Kidney (tissue), 22 donors: ENCODE measurements around the gene TINAGL1. TPM values are rescaled to one million over a fixed set of nuclear protein-coding genes. Genes with fewer than 3 reads are reported as not detected.

Experiments
- DNase-seq, 5 donors: peaks; one replicate each; pipeline ENCODE4 v3.0.0-alpha.2; 2013 to 2020
- FAIRE-seq: peaks from 2 replicates; lab custom pipeline; 2012; peaks lifted over from hg19 to GRCh38; lab: Jason Lieb, UNC
- H3K27ac ChIP-seq, 2 donors: one replicate each; pipeline ENCODE4 v1.7.0; 2013; ENCODE audit warnings: low read depth in 2 of 2, low read length in 2 of 2, inconsistent platforms in 1 of 2
- H3K27me3 ChIP-seq: one replicate; pipeline ENCODE4 v1.7.1; 2013; ENCODE audit warnings: low read length, inconsistent platforms; ENCODE audit not compliant: control insufficient read depth, insufficient read depth
- H3K36me3 ChIP-seq, 3 donors: one replicate each; pipeline versions ENCODE4 v1.7.0 to v1.7.1; 2013; ENCODE audit warnings: low read length in 3 of 3, control low read depth in 1 of 3, inconsistent platforms in 1 of 3; ENCODE audit not compliant: insufficient read depth in 3 of 3, control insufficient read depth in 2 of 3
- H3K4me1 ChIP-seq, 3 donors: one replicate each; pipeline versions ENCODE4 v1.7.0 to v1.7.1; 2013; ENCODE audit warnings: low read length in 3 of 3, inconsistent platforms in 1 of 3, low read depth in 1 of 3; ENCODE audit not compliant: control insufficient read depth in 2 of 3, insufficient read depth in 2 of 3
- H3K4me3 ChIP-seq, 3 donors: one replicate each; pipeline versions ENCODE4 v1.7.0 to v1.8.1; 2013; ENCODE audit warnings: low read length in 3 of 3, control low read depth in 1 of 3, inconsistent platforms in 1 of 3
- H3K9ac ChIP-seq, 3 donors: one replicate each; pipeline versions ENCODE4 v1.7.0 to v1.7.1; 2013; ENCODE audit warnings: low read length in 3 of 3, control low read depth in 1 of 3, inconsistent platforms in 1 of 3
- H3K9me3 ChIP-seq, 3 donors: one replicate each; pipeline versions ENCODE4 v1.7.0 to v1.7.1; 2013; ENCODE audit warnings: low read length in 3 of 3, control low read depth in 1 of 3, inconsistent platforms in 1 of 3; ENCODE audit not compliant: control insufficient read depth in 2 of 3, insufficient read depth in 1 of 3
- intact Hi-C: fragments of 100-400 bp; cut with DNase I; formaldehyde crosslinking; loops from one replicate; pipeline ENCODE4 v1.11.1; 2022
- long read RNA-seq, 10 donors: library from polyadenylated mRNA in 1 of 10; unstranded in 1 of 10; transcript quantifications; one replicate each; pipeline ENCODE4 v2.0.0 and lab custom pipeline, GENCODE V29; 2021 to 2026
- polyA plus RNA-seq: library from polyadenylated mRNA; stranded (reverse); fragments of 350-450 nt; fragmentation: Illumina TruSeq; extraction: RNeasy Lipid Tissue Mini Kit (QIAGEN cat#74804); gene quantifications from one replicate; pipeline ENCODE4 v1.2.3, GENCODE V29; 2014; ENCODE audit warnings: low read depth, low replicate concordance; ENCODE audit not compliant: insufficient read depth
- total RNA-seq: library from RNA; stranded (reverse); fragmentation: NEBNext Ultra II Directional; extraction: Animal tissue kit (Norgen Biotek cat#: 25700); gene quantifications from one replicate; pipeline ENCODE4 v1.2.1, GENCODE V29; 2021
- TF ChIP-seq, protein P1 (sequence below): IDR thresholded peaks from 3 replicates; pipeline ENCODE4 v1.5.1; 2012; ENCODE audit warnings: mild to moderate bottlenecking, moderate library complexity, borderline replicate concordance; ENCODE audit not compliant: insufficient read depth; ENCODE audit errors: extremely low read depth
- donor health status: control.
- donor health status: control.
- donor health status: control.
- donor health status: control.
- donor health status: control.
- donor health status: DM: yes; HTN: yes; CAD: no.
- donor health status: Normal renal cell carcinoma (clear cell type).

The TINAGL1 gene, protein sequence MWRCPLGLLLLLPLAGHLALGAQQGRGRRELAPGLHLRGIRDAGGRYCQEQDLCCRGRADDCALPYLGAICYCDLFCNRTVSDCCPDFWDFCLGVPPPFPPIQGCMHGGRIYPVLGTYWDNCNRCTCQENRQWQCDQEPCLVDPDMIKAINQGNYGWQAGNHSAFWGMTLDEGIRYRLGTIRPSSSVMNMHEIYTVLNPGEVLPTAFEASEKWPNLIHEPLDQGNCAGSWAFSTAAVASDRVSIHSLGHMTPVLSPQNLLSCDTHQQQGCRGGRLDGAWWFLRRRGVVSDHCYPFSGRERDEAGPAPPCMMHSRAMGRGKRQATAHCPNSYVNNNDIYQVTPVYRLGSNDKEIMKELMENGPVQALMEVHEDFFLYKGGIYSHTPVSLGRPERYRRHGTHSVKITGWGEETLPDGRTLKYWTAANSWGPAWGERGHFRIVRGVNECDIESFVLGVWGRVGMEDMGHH
- total RNA-seq (246 TPM), polyA plus RNA-seq (171 TPM)
- long read RNA-seq, donor 1, transcript TINAGL1-201 (12 exons, 2,187 nt), result major isoform, 5 of 10 reads
- long read RNA-seq, donor 1, partial matches to known transcripts, result 5 of 10 reads
- long read RNA-seq, donor 1, other reads (novel, unspliced or antisense), result 0 of 10 reads
- long read RNA-seq, donor 2, transcript TINAGL1-201 (12 exons, 2,187 nt), result major isoform, 9 of 9 reads
- long read RNA-seq, donor 2, partial matches to known transcripts, result 0 of 9 reads
- long read RNA-seq, donor 2, other reads (novel, unspliced or antisense), result 0 of 9 reads
- long read RNA-seq, donor 3, transcript TINAGL1-201 (12 exons, 2,187 nt), result major isoform, 7 of 13 reads
- long read RNA-seq, donor 3, partial matches to known transcripts, result 5 of 13 reads
- long read RNA-seq, donor 3, other reads (novel, unspliced or antisense), result 0 of 13 reads
- long read RNA-seq, donor 4, transcript TINAGL1-201 (12 exons, 2,187 nt), result major isoform, 11 of 14 reads
- long read RNA-seq, donor 4, partial matches to known transcripts, result 0 of 14 reads
- long read RNA-seq, donor 4, other reads (novel, unspliced or antisense), result 0 of 14 reads
- long read RNA-seq, donor 5, result 0 reads
- long read RNA-seq, donor 6, transcript TINAGL1-201 (12 exons, 2,187 nt), result major isoform, 5 of 6 reads
- long read RNA-seq, donor 6, partial matches to known transcripts, result 0 of 6 reads
- long read RNA-seq, donor 6, other reads (novel, unspliced or antisense), result 0 of 6 reads
- long read RNA-seq, donor 7, transcript TINAGL1-201 (12 exons, 2,187 nt), result major isoform, 126 of 268 reads
- long read RNA-seq, donor 7, partial matches to known transcripts, result 75 of 268 reads
- long read RNA-seq, donor 7, other reads (novel, unspliced or antisense), result 67 of 268 reads
- long read RNA-seq, donor 8, partial matches to known transcripts, result 10 of 14 reads
- long read RNA-seq, donor 8, other reads (novel, unspliced or antisense), result 0 of 14 reads
- long read RNA-seq, donor 9, transcript TINAGL1-201 (12 exons, 2,187 nt), result major isoform, 11 of 40 reads
- long read RNA-seq, donor 9, partial matches to known transcripts, result 29 of 40 reads
- long read RNA-seq, donor 9, other reads (novel, unspliced or antisense), result 0 of 40 reads
- long read RNA-seq, donor 10, transcript TINAGL1-201 (12 exons, 2,187 nt), result major isoform, 5 of 6 reads
- long read RNA-seq, donor 10, partial matches to known transcripts, result 0 of 6 reads
- long read RNA-seq, donor 10, other reads (novel, unspliced or antisense), result 0 of 6 reads

DNA sequence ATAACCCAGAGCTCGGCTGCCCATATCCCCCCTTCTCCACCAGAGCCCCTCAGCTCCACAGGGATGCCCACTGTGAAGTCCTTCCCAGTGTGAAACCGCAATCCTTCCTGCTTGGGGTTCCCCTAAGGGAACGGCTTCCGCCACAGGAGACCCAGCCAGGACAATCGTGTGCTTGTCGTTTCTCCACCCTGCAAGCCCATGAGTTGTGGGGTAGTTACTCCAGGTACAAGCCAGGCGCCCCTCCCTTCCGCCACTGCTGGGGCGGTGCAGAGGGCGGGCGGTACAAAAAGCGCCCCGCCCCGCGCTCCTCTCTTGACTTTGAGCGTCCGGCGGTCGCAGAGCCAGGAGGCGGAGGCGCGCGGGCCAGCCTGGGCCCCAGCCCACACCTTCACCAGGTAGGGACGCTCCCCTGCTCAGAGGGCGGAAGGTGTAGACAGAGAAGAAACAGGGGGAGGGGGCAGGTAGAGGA lies at the start of gene TINAGL1:
TINAGL1 (plus strand) TSS at position 315 of the 469 bp plus-strand sequence. CDS start 634 bp downstream, outside the sequence.
- TF ChIP-seq, protein P1, sequence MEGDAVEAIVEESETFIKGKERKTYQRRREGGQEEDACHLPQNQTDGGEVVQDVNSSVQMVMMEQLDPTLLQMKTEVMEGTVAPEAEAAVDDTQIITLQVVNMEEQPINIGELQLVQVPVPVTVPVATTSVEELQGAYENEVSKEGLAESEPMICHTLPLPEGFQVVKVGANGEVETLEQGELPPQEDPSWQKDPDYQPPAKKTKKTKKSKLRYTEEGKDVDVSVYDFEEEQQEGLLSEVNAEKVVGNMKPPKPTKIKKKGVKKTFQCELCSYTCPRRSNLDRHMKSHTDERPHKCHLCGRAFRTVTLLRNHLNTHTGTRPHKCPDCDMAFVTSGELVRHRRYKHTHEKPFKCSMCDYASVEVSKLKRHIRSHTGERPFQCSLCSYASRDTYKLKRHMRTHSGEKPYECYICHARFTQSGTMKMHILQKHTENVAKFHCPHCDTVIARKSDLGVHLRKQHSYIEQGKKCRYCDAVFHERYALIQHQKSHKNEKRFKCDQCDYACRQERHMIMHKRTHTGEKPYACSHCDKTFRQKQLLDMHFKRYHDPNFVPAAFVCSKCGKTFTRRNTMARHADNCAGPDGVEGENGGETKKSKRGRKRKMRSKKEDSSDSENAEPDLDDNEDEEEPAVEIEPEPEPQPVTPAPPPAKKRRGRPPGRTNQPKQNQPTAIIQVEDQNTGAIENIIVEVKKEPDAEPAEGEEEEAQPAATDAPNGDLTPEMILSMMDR, result no peak
- no peaks in the 10 kb centered on the region for H3K27me3 ChIP-seq
- no peaks in the 10 kb centered on the region for H3K9me3 ChIP-seq
- H3K27ac ChIP-seq, result peak within 1 kb of the TSS; percentile 92 to 97
- intact Hi-C loops, result no loop called here
- DNase-seq (peak in 4 of 5 donors; percentile 58 to 95 (median 78)), FAIRE-seq (no peak)
- H3K36me3 ChIP-seq, result no peaks in the 10 kb centered on the region
- peak within 1 kb of the TSS; percentile 67 to 97 (median 89) for H3K4me3 ChIP-seq
- H3K4me1 ChIP-seq, result peaks cover 3 to 49% (median 42%) of the 10 kb centered on the region in 3 donors
- H3K9ac ChIP-seq, result peak within 1 kb of the TSS; percentile 27 to 98 (median 92)

DNA sequence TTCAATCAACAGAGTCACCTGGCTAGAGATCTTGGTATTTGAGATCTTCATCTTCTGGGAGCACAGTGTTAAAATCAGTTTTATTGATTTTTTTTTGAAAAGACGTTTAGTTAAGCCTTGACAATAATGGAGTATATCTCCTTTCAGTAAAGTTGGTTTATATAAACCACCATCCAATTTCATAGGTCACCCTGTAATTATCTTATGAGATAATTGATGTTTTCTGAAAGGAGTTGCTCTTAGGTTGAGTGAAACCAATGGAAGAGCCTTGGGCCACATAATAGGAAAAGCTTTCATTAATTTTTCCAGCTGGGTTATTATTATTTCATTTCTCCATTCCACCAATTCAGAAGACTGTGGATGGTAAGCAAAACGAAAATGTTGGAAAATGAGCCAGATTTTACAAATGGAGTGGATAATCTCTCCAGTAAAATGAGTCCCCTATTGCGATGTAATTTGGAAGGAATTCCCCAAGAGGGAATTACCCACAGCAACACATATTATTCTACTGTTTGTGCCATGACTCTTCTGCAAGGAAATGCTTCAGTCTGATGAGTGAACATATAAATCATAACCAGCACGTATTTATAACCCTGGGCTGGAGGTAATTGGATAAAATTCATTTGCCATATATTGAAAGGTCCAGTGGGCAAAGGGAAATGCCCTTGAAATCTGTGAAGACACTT lies 46.2 kb upstream of the TINAGL1 start:
- DNase-seq (no peak), FAIRE-seq (no peak)
- TF ChIP-seq, protein P1, result no peak
- no peaks in the 10 kb centered on the region for H3K36me3 ChIP-seq
- no peaks in the 10 kb centered on the region for H3K9me3 ChIP-seq
- no peak overlapping the region for H3K9ac ChIP-seq
- H3K27ac ChIP-seq, result no peak overlapping the region
- H3K27me3 ChIP-seq, result no peaks in the 10 kb centered on the region
- H3K4me1 ChIP-seq, result no peaks in the 10 kb centered on the region
- H3K4me3 ChIP-seq, result no peak overlapping the region
- intact Hi-C loops, result no loop called here
